Right lobe of liver (tissue), 6 donors: Measurements from ENCODE around the gene KIF14. TPM values are rescaled to one million over a fixed set of nuclear protein-coding genes. Genes with fewer than 3 reads are reported as not detected.

Experiments used
- ATAC-seq, 4 donors: fragments of 200-7000 bp; cut with Tn5 transposase; one replicate each; pipeline ENCODE4 v1.9.1; 2020; ENCODE audit warnings: mild to moderate bottlenecking in 4 of 4, moderate library complexity in 4 of 4
- DNase-seq, 3 donors: peaks; one replicate each; pipeline ENCODE4 v3.0.0-alpha.2; 2020
- H3K27ac ChIP-seq, 3 donors: fragments of 200-600 bp; one replicate each; pipeline ENCODE4 v1.8.0; 2022
- H3K27me3 ChIP-seq, 2 donors: fragments of 200-600 bp; one replicate each; pipeline ENCODE4 v1.8.0; 2022
- H3K36me3 ChIP-seq, 4 donors: fragments of 200-600 bp; sonication (generic) in 1 of 4; one replicate each; pipeline versions ENCODE4 v1.5.1 to v1.8.0; 2017 to 2022; ENCODE audit warnings: control low read depth in 1 of 4
- H3K4me1 ChIP-seq, 4 donors: fragments of 200-600 bp; sonication (generic) in 1 of 4; one replicate each; pipeline versions ENCODE4 v1.5.1 to v1.8.0; 2017 to 2022; ENCODE audit warnings: control low read depth in 1 of 4
- H3K4me3 ChIP-seq, 3 donors: fragments of 200-600 bp; one replicate each; pipeline ENCODE4 v1.8.0; 2022
- H3K9me3 ChIP-seq, 4 donors: fragments of 200-600 bp; sonication (generic) in 1 of 4; one replicate each; pipeline versions ENCODE4 v1.5.1 to v1.8.0; 2017 to 2022; ENCODE audit warnings: control low read depth in 1 of 4
- CTCF ChIP-seq, 4 donors: fragments of 200-600 bp in 3 of 4; fragments of 450-650 bp in 1 of 4; IDR thresholded peaks; one replicate each; pipeline versions ENCODE4 v1.5.1 to v1.8.0; 2016 to 2022; ENCODE audit warnings: antibody characterized with exemption in 4 of 4, mild to moderate bottlenecking in 2 of 4
- POLR2A ChIP-seq: fragments of 450-650 bp; IDR thresholded peaks from one replicate; pipeline ENCODE4 v1.6.1; 2017; ENCODE audit warnings: antibody characterized with exemption, mild to moderate bottlenecking
- WGBS: methylation state at CpG from one replicate; pipeline ENCODE4 v1.1.6; 2018; ENCODE audit warnings: low coverage, low lambda C conversion rate; ENCODE audit not compliant: insufficient coverage; ENCODE audit errors: missing lambda C conversion rate; 5-methylcytosine and 5-hydroxymethylcytosine counted together
- intact Hi-C, 2 donors: fragments of 100-400 bp; cut with DNase I; formaldehyde crosslinking; loops; one replicate each; pipeline versions ENCODE4 v1.11.2 to v1.14.1; 2022
- total RNA-seq, 6 experiments: library from RNA; depleted of rRNA in 2 of 6; stranded (reverse); fragments of >200 nt in 2 of 6; fragmentation: NEBNext Ultra II Directional in 3 of 6; extraction: Animal tissue kit (Norgen Biotek cat#: 25700) in 3 of 6; gene quantifications; one replicate each; pipeline versions ENCODE4 v1.1.0 to v1.2.4, GENCODE V29; 2016 to 2023
- donor health status: DM: no; HTN: yes; CAD: no.
- donor health status: DM: no; HTN: no; CAD: no.
- donor health status: DM: no; HTN: no; CAD: no.
- donor health status: DM: no; HTN: yes; CAD: no.
- donor health status: DM: no; HTN: yes; CAD: no.

Gene KIF14
- total RNA-seq, 6 experiments from 2014 or later, result 0.15 to 0.49 (median 0.38) TPM

- H3K36me3 ChIP-seq, result no peaks in the 10 kb centered on the region
- H3K4me3 ChIP-seq, result no peak overlapping the region
- no peaks in the 10 kb centered on the region for H3K4me1 ChIP-seq
- no peak for TF ChIP-seq CTCF (IDR thresholded peaks at IDR 0.05)
- TF ChIP-seq POLR2A, result no peak
- DNase-seq, result no peak
- 75% methylated on average over 8 of the region's 9 CpGs for WGBS
- no peak for ATAC-seq
- no peaks in the 10 kb centered on the region for H3K9me3 ChIP-seq
- intact Hi-C loops, result loop anchor here in 1 of 2 donors (10.0 kb wide), 1 partner anchor 175 kb away; no protein-coding TSS in a partner anchor
- H3K27me3 ChIP-seq, result no peaks in the 10 kb centered on the region
- no peak overlapping the region for H3K27ac ChIP-seq
Observed at GRCh38 chr1:200629876-200630514, 9.4 kb upstream of the KIF14 start.

GRCh38 chr1:200628223-200628881 lies 7.8 kb upstream of the KIF14 start:
- no peaks in the 10 kb centered on the region for H3K9me3 ChIP-seq
- no peaks in the 10 kb centered on the region for H3K4me1 ChIP-seq
- no peaks in the 10 kb centered on the region for H3K36me3 ChIP-seq
- no peak overlapping the region for H3K27ac ChIP-seq
- intact Hi-C loops, result loop anchor here in 1 of 2 donors (10.0 kb wide), 1 partner anchor 176 kb away; no protein-coding TSS in a partner anchor
- 48% methylated on average over 7 of the region's 7 CpGs for WGBS
- ATAC-seq (peak; percentile 42 to 71 (median 60)), DNase-seq (no peak)
- no peak overlapping the region for H3K4me3 ChIP-seq
- TF ChIP-seq POLR2A, result no peak
- TF ChIP-seq CTCF (IDR thresholded peaks at IDR 0.05), result no peak
- no peaks in the 10 kb centered on the region for H3K27me3 ChIP-seq

GRCh38 chr1:200627575-200628222 lies 7.1 kb upstream of the KIF14 start:
- WGBS, result 63% methylated on average over 1 of the region's 1 CpG
- Histone ChIP-seq H3K9me3 (no peaks in the 10 kb centered on the region), H3K4me1 (no peaks in the 10 kb centered on the region), H3K4me3 (no peak overlapping the region), H3K27me3 (no peaks in the 10 kb centered on the region), H3K27ac (no peak overlapping the region), H3K36me3 (no peaks in the 10 kb centered on the region)
- no peak for TF ChIP-seq POLR2A
- no peak for TF ChIP-seq CTCF (IDR thresholded peaks at IDR 0.05)
- DNase-seq (no peak), ATAC-seq (peak in 2 of 4 donors; percentile 40 to 53)
- intact Hi-C loops, result loop anchor here in 1 of 2 donors (10.0 kb wide), 1 partner anchor 177 kb away; no protein-coding TSS in a partner anchor

- ATAC-seq (no peak), DNase-seq (no peak)
- 71% methylated on average over 5 of the region's 5 CpGs for WGBS
- Histone ChIP-seq H3K27ac (no peak overlapping the region), H3K27me3 (no peaks in the 10 kb centered on the region), H3K4me3 (no peak overlapping the region), H3K36me3 (no peaks in the 10 kb centered on the region), H3K9me3 (no peaks in the 10 kb centered on the region), H3K4me1 (no peaks in the 10 kb centered on the region)
- TF ChIP-seq POLR2A, result no peak
- TF ChIP-seq CTCF (IDR thresholded peaks at IDR 0.05), result no peak
- intact Hi-C loops, result loop anchor here in 1 of 2 donors (10.0 kb wide), 1 partner anchor 178 kb away; no protein-coding TSS in a partner anchor
Observed at GRCh38 chr1:200626853-200627534, 6.4 kb upstream of the KIF14 start.
